Measurements from ENCODE around the gene CALML6. TPM values are rescaled to one million over a fixed set of nuclear protein-coding genes. Genes with fewer than 3 reads are reported as not detected.

Gene CALML6
- polyA plus RNA-seq, 3 donors, result 0.24 TPM; not detected in 2

DNA sequence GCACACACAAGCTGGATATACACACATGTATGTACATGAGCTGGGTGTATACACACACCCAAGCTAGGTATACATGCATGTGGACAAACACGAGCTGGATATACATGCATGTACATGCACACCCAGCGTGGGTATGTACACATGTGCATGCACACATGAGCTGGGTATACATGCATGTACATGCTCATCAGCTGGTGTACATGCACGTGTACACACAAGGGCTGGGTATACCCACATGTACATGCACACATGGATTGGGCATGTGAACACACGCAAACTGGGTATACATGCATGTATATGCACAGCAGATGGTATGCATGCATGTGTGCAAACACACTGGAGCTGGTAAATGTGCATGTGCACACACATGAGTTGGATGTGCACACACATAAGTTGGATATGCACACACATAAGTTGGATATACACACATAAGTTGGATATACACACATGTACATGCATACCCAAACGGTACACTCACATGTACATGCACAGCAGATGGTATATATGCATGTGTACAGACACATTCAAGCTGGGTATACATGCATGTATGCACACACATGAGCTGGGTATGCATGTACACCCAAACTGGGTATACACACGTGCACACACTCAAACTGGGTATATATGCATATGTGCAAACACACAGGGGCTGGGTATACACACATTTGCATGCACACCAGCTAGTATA lies 16.7 kb upstream of the CALML6 start:
- Histone ChIP-seq H3K4me3 (replicated peaks in 1 of 3; ENCODE audit: low read depth in 2 of 3, low read length in 3 of 3) (no peak overlapping the region), H3K27me3 (ENCODE audit: control insufficient read depth in 2 of 2, insufficient read depth in 2 of 2, low read length in 2 of 2) (peaks cover 0 to 19% of the 10 kb centered on the region in 2 donors), H3K4me2 (replicated peaks; ENCODE audit: extremely low read depth, low read length, poor library complexity, severe bottlenecking) (no peak overlapping the region), H2AFZ (ENCODE audit: insufficient read depth, low read depth, low read length, poor library complexity, severe bottlenecking) (no peak overlapping the region), H4K20me1 (ENCODE audit: insufficient read depth, low read length) (peaks cover 5% of the 10 kb centered on the region), H3K9me3 (replicated peaks in 1 of 2; ENCODE audit: control insufficient read depth in 1 of 2, insufficient read depth in 1 of 2, low read length in 2 of 2) (peaks cover 0 to 5% of the 10 kb centered on the region in 2 donors), H3K79me2 (ENCODE audit: insufficient read depth, low read length) (peaks cover 4% of the 10 kb centered on the region), H3K36me3 (replicated peaks in 1 of 2; ENCODE audit: control insufficient read depth in 1 of 2, insufficient read depth in 2 of 2, low read length in 2 of 2) (no peaks in the 10 kb centered on the region), H3K4me1 (ENCODE audit: control insufficient read depth in 1 of 2, insufficient read depth in 2 of 2, low read length in 2 of 2) (peaks cover 3 to 7% of the 10 kb centered on the region in 2 donors), H3K9ac (ENCODE audit: insufficient read depth, low read length, poor library complexity, severe bottlenecking) (no peak overlapping the region), H3K27ac (ENCODE audit: low read depth in 1 of 2, low read length in 2 of 2) (no peak overlapping the region)
- no peak for DNase-seq
- Mint-ChIP-seq H3K4me1 (peaks cover 10% of the 10 kb centered on the region), H3K36me3 (no peaks in the 10 kb centered on the region), H3K4me3 (no peak overlapping the region), H3K27me3 (ENCODE audit: low read depth in 3 of 3) (peaks cover 24 to 50% (median 28%) of the 10 kb centered on the region in 3 donors), H3K27ac (no peak overlapping the region), H3K9me3 (peaks cover 0 to 5% (median 5%) of the 10 kb centered on the region in 7 donors)
- TF ChIP-seq CTCF (IDR thresholded peaks at IDR 0.05), result no peak
- WGBS (ENCODE audit: insufficient coverage), result 99% methylated on average over 5 of the region's 6 CpGs
- intact Hi-C loops (cut with micrococcal nuclease), result loop anchor here in 1 of 2 donors (10.0 kb wide), 1 partner anchor 54 kb away; no protein-coding TSS in a partner anchor

GRCh38 chr1:1899266-1899966 lies 15.6 kb upstream of the CALML6 start:
- no peak overlapping the region for H3K27ac Mint-ChIP-seq
- Histone ChIP-seq H3K9ac (ENCODE audit: insufficient read depth, low read length, poor library complexity, severe bottlenecking) (no peak overlapping the region), H3K9me3 (replicated peaks in 1 of 2; ENCODE audit: control insufficient read depth in 1 of 2, insufficient read depth in 1 of 2, low read length in 2 of 2) (peaks cover 0 to 6% of the 10 kb centered on the region in 2 donors), H3K4me3 (replicated peaks in 1 of 3; ENCODE audit: low read depth in 2 of 3, low read length in 3 of 3) (no peak overlapping the region), H3K27ac (ENCODE audit: low read depth in 1 of 2, low read length in 2 of 2) (no peak overlapping the region), H3K79me2 (ENCODE audit: insufficient read depth, low read length) (no peaks in the 10 kb centered on the region), H3K27me3 (ENCODE audit: control insufficient read depth in 2 of 2, insufficient read depth in 2 of 2, low read length in 2 of 2) (peaks cover 0 to 19% of the 10 kb centered on the region in 2 donors), H2AFZ (ENCODE audit: insufficient read depth, low read depth, low read length, poor library complexity, severe bottlenecking) (no peak overlapping the region), H4K20me1 (ENCODE audit: insufficient read depth, low read length) (no peaks in the 10 kb centered on the region), H3K4me1 (ENCODE audit: control insufficient read depth in 1 of 2, insufficient read depth in 2 of 2, low read length in 2 of 2) (peaks cover 3 to 7% of the 10 kb centered on the region in 2 donors), H3K4me2 (replicated peaks; ENCODE audit: extremely low read depth, low read length, poor library complexity, severe bottlenecking) (no peak overlapping the region), H3K36me3 (replicated peaks in 1 of 2; ENCODE audit: control insufficient read depth in 1 of 2, insufficient read depth in 2 of 2, low read length in 2 of 2) (no peaks in the 10 kb centered on the region)
- 4% methylated on average over 11 of the region's 16 CpGs for WGBS (ENCODE audit: insufficient coverage)
- intact Hi-C loops (cut with micrococcal nuclease), result loop anchor here in 1 of 2 donors (10.0 kb wide), 1 partner anchor 55 kb away; no protein-coding TSS in a partner anchor
- H3K27me3 Mint-ChIP-seq (ENCODE audit: low read depth in 3 of 3), result peaks cover 22 to 45% (median 22%) of the 10 kb centered on the region in 3 donors
- H3K36me3 Mint-ChIP-seq, result no peaks in the 10 kb centered on the region
- H3K4me1 Mint-ChIP-seq, result peaks cover 9% of the 10 kb centered on the region
- TF ChIP-seq CTCF (IDR thresholded peaks at IDR 0.05), result peak; percentile 20
- peaks cover 0 to 7% (median 5%) of the 10 kb centered on the region in 7 donors for H3K9me3 Mint-ChIP-seq
- DNase-seq, result peak in 1 of 3 donors; percentile 9
- no peak overlapping the region for H3K4me3 Mint-ChIP-seq

All from CD14-positive monocyte (primary cell).